AG04449 (cell line): ENCODE data around the gene ADGRB3.

Source experiments
- CTCF ChIA-PET: fragments of 350-600 bp; formaldehyde crosslinking; extraction: SDS; loops from one replicate; lab custom pipeline; 2021; ENCODE audit warnings: antibody characterized with exemption; lab: Yijun Ruan, JAX
- POLR2A ChIA-PET: fragments of 400-600, 350-600 bp; formaldehyde crosslinking; extraction: SDS; loops from one replicate; lab custom pipeline; 2020; ENCODE audit warnings: antibody characterized with exemption, inconsistent platforms; lab: Yijun Ruan, JAX
- DNase-seq: peaks from one replicate; pipeline ENCODE4 v3.0.0-alpha.2; 2010; ENCODE audit warnings: low read depth, low spot score
- H3K4me3 ChIP-seq: 2 replicates; pipeline ENCODE4 v1.5.1; 2011; ENCODE audit warnings: low read depth, mild to moderate bottlenecking, control low read depth, low read length
- TF ChIP-seq, protein P1 (sequence below): IDR thresholded peaks from one replicate; pipeline ENCODE4 v1.5.1; 2011; ENCODE audit warnings: mild to moderate bottlenecking, moderate library complexity, low read length, control low read depth, inconsistent platforms; ENCODE audit not compliant: insufficient read depth; ENCODE audit errors: missing control alignments

ADGRB3 gene

DNA sequence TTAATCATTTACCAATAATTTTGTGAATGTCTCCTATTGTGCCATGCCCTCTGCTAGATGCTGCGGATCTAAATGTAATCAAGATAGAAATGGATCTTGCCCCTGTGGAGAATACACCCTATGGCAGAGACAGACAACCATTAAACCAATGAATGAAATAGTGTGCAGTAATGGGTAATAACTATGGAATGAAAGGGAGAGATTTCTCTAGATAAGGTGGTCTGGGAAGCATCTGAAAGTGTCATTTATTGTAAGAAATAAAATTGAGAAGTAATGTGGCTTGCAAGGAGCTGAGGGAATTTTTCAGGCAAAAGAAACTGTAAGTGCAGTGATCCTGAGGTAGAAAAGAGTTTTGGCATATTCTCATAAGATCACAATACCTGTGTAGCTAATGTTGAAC, 731.7 kb downstream of the ADGRB3 start:
- H3K4me3 ChIP-seq: no peak overlapping the region
- TF ChIP-seq, protein P1, sequence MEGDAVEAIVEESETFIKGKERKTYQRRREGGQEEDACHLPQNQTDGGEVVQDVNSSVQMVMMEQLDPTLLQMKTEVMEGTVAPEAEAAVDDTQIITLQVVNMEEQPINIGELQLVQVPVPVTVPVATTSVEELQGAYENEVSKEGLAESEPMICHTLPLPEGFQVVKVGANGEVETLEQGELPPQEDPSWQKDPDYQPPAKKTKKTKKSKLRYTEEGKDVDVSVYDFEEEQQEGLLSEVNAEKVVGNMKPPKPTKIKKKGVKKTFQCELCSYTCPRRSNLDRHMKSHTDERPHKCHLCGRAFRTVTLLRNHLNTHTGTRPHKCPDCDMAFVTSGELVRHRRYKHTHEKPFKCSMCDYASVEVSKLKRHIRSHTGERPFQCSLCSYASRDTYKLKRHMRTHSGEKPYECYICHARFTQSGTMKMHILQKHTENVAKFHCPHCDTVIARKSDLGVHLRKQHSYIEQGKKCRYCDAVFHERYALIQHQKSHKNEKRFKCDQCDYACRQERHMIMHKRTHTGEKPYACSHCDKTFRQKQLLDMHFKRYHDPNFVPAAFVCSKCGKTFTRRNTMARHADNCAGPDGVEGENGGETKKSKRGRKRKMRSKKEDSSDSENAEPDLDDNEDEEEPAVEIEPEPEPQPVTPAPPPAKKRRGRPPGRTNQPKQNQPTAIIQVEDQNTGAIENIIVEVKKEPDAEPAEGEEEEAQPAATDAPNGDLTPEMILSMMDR: no peak
- DNase-seq: no peak
- ChIA-PET CTCF (no interaction called here), POLR2A (no interaction called here)

DNA sequence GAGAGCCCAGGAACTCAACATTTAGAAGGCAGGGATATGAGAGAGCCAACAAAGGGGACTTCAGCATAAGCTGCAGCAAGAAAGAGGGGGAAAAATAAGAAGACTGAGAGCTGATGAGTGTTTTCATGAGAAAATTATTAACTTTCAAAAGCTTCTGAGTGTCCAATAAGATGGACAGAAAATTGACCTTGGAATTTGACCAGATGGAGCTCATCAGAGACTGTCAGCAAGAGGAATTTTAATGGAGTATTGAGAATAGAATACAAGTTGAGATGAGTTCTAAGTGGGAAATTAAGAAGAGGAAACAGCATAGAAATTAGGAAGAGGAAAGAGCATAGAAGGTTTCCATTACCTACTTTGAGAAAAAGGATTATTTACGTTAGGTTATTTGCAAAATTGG, 733.5 kb downstream of the ADGRB3 start:
- TF ChIP-seq, protein P1: no peak
- ChIA-PET POLR2A (no interaction called here), CTCF (no interaction called here)
- no peak for DNase-seq
- no peak overlapping the region for H3K4me3 ChIP-seq

DNA sequence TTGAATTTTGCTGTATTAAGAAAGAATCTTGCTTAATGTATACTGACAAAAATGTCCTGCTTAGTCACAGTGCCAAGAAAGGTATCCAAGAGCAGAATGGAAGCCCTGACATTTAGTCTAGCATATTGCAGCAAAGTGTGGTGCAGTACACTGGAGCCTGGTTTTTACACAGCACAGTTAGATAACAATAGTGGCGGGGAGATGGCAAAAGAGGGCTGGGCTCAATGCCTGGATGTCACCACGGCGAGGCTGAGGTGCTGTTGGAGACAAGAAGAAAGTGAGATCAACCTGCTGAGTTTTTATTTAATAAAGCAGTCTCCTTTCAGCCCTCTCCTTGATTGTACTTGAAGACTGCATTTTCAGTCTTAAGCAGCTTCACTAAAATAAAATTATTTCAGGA, 735.7 kb downstream of the ADGRB3 start:
- DNase-seq: no peak
- ChIA-PET CTCF (no interaction called here), POLR2A (no interaction called here)
- TF ChIP-seq, protein P1: no peak
- H3K4me3 ChIP-seq: no peak overlapping the region

DNA sequence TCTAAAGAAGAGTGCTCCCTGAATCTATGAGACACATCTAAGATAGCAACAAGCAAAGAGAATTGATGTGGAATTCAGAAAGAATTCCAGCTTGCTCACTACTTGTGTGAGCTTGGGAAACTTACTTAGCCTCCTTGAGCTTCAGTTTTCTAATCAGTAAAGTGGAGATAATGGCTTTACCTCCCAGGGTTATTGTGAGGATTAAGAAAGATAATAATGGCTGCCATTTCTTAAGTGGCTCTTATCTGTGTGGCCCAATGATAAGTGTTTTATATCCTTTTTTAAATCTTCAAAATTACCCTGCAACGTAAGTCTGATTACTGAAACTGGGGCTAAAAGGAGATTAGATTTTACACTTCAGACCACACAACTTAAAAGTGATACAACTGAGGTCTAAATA, 743.2 kb downstream of the ADGRB3 start:
- TF ChIP-seq, protein P1: no peak
- CTCF ChIA-PET: no interaction called here
- POLR2A ChIA-PET: no interaction called here
- no peak for DNase-seq
- no peak overlapping the region for H3K4me3 ChIP-seq

GRCh38 chr6:69379518-69379917, 744.4 kb downstream of the ADGRB3 start:
- DNase-seq: no peak
- CTCF ChIA-PET: no interaction called here
- no peak overlapping the region for H3K4me3 ChIP-seq
- POLR2A ChIA-PET: no interaction called here
- TF ChIP-seq, protein P1: no peak

DNA sequence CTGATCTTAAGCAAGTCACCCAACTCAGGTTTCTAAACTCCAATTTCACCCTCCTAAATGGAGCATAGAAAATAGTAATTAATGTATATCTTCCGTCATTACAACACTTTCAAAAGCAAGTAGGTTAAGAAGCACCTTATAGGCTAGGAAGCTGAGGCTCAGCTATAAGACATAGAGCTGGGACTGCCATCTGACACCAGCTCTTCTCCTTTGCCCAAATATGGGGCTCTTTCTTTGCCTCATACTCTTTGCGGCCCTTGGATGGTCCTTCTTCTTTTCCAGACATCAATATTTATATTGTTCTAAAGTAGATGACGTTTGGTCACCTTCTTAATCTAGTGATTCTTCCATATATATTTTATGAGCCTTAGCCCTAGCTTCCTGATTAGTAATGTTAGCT, 748.5 kb downstream of the ADGRB3 start:
- TF ChIP-seq, protein P1: no peak
- no peak for DNase-seq
- no peak overlapping the region for H3K4me3 ChIP-seq
- CTCF ChIA-PET: no interaction called here
- POLR2A ChIA-PET: no interaction called here

GRCh38 chr6:69386426-69386825, 751.3 kb downstream of the ADGRB3 start:
- TF ChIP-seq, protein P1: no peak
- POLR2A ChIA-PET: no interaction called here

More at GRCh38 chr6:69386426-69386825, 751.3 kb downstream of the ADGRB3 start:
- CTCF ChIA-PET: no interaction called here
- no peak for DNase-seq
- H3K4me3 ChIP-seq: no peak overlapping the region
